ENCODE results near the gene RPS6KB2.
A peak's percentile ranks its signal among the peaks of the same experiment; 100 is the strongest.
"Not testable (repeated sequence)": the region's sequence is repeated elsewhere in the genome, so short reads cannot be mapped to it uniquely, and the experiment has no call there.

The RPS6KB2 gene

GRCh38 chr11:67466962-67467771, 38.9 kb downstream of the RPS6KB2 start:
- no peak for DNase-seq (ENCODE audit: low spot score)

DNA sequence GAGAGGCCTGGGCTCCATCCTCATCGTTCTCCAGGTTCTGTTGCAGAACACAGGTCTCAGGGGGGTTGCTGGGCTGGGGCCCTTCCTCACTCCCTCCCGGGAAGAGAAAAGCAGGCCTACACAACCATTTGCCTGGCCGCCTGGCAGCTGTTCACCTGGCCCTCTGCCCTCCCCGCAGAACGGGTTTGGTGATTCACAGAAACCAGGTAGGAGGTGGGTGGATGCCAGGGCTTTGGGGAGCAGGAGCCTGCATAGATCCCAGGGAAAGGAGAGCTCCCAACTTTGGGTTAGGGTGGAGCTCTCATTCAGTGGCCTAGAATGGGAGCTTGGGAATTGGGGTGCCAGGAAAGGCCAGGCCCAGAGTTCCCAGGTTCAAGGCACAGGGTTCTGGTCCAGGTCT, 39.8 kb downstream of the RPS6KB2 start:
- no peak for DNase-seq (ENCODE audit: low spot score)

- DNase-seq (ENCODE audit: low spot score), result no peak
Measured at GRCh38 chr11:67468456-67468758, 40.1 kb downstream of the RPS6KB2 start.

GRCh38 chr11:67468759-67469507, 40.6 kb downstream of the RPS6KB2 start, which contains the start of gene TMEM134:
Gene TMEM134, minus strand, starts transcription at chr11:67469251. Its CDS starts 59 bp downstream, at chr11:67469192.
- DNase-seq (ENCODE audit: low spot score), result peak; percentile 94

GRCh38 chr11:67469508-67469811, 41.2 kb downstream of the RPS6KB2 start:
- no peak for DNase-seq (ENCODE audit: low spot score)

- DNase-seq (ENCODE audit: low spot score), result no peak
Measured at GRCh38 chr11:67470337-67471002, 42.2 kb downstream of the RPS6KB2 start.

- DNase-seq (ENCODE audit: low spot score), result no peak
Measured at GRCh38 chr11:67472882-67473281, 44.6 kb downstream of the RPS6KB2 start.

GRCh38 chr11:67476692-67477091, 48.4 kb downstream of the RPS6KB2 start:
- not testable (repeated sequence) for DNase-seq (ENCODE audit: low spot score)

GRCh38 chr11:67477344-67478050, 49.2 kb downstream of the RPS6KB2 start:
- DNase-seq (ENCODE audit: low spot score), result not testable (repeated sequence)

GRCh38 chr11:67482275-67482826, 54.1 kb downstream of the RPS6KB2 start:
- no peak for DNase-seq (ENCODE audit: low spot score)

- peak; percentile 98 for DNase-seq (ENCODE audit: low spot score)
Measured at GRCh38 chr11:67482827-67483798, 54.8 kb downstream of the RPS6KB2 start, which contains the start of gene AIP. Gene AIP, plus strand, starts transcription at chr11:67483026. Its CDS starts 133 bp downstream, at chr11:67483159.

DNA sequence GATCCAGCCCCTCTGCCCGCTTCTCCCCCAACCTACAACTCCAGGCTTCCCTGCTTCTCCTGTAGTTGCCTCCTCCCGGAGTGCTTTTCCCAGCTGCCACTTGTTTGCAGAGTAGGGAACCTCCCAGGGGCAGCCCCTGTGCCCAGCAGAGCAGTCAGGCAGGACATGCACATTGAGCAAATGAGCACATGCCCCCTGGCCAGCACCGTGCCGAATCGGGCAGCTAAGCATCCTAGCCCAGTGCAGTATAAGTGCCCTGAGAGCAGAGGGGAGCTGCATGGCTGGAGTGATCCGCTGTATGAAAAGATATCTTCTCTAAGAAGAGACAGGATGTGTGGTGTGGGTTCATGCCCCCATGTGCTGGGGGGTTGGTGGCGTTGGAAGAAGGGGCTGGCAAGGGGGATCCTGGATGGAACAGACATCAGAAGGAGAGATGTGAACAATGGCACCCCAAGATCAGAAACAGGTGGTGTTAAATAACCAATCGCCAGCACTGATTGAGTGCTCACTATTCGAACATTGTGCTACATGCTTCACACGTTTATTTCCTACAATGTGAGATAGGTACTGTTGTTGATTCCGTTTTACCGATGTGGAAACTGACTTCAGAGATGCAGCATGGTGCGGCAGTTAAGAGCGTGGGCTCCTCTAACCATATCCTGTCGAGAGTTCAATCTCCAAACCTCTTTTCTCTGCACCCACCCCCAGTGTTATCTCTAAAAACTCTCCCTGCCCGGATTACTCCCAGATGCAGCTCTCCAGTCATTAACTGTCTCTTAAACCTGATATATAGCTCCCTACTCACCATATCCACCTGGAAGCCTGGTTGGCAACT, 55.8 kb downstream of the RPS6KB2 start:
- no peak for DNase-seq (ENCODE audit: low spot score)

- no peak for DNase-seq (ENCODE audit: low spot score)
Measured at GRCh38 chr11:67484847-67485311, 56.6 kb downstream of the RPS6KB2 start.
